ENCODE data around the gene PAK5. TPM values are rescaled to one million over a fixed set of nuclear protein-coding genes. Genes with fewer than 3 reads are reported as not detected.
A peak's percentile ranks its signal among the peaks of the same experiment; 100 is the strongest.

Gene PAK5
- total RNA-seq, 1 experiment from 2014 or later: not detected

DNA sequence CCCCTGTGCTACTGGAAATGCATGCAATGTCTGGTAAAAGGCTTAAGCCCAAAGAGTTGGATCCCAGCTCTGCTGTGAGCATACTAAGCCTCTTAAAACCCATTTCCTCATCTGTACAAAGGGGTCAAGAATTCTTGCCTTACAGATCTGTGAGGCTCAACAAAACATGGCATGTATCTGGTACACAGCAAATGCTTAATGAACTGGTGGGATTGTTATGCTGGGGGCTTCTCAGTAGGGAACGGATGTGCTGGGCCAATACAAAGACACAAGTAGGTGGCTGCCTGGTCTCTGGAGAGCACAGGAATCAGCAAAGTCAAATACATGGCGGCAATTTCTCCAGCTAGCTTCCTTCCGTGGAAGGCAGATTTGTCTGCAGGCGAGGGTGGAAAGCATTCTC is 262.2 kb downstream of the PAK5 start:
- intact Hi-C loops (cut with micrococcal nuclease): no loop called here
- Histone ChIP-seq H3K79me2 (ENCODE audit: low read length) (no peaks in the 10 kb centered on the region), H3K9me2 (replicated peaks; ENCODE audit: low read length) (no peaks in the 10 kb centered on the region), H3K27ac (ENCODE audit: low read length) (no peak overlapping the region), H3F3A (ENCODE audit: low read length, unreplicated experiment) (no peaks in the 10 kb centered on the region), H3K36me3 (ENCODE audit: low read depth, low read length) (no peaks in the 10 kb centered on the region), H3K9ac (ENCODE audit: low read length) (no peak overlapping the region), H3K9me3 (ENCODE audit: low read length) (no peaks in the 10 kb centered on the region), H3K4me2 (ENCODE audit: low read length) (no peak overlapping the region), H3K27me3 (ENCODE audit: low read length) (no peaks in the 10 kb centered on the region), H3K4me1 (ENCODE audit: insufficient read depth, low read length) (no peaks in the 10 kb centered on the region), H2AFZ (ENCODE audit: low read length) (no peak overlapping the region), H4K20me1 (ENCODE audit: low read length) (no peaks in the 10 kb centered on the region), H3K4me3 (ENCODE audit: low read length) (no peak overlapping the region)
- CTCF ChIA-PET: interaction anchor here (0.6 kb wide), 1 partner anchor 401 kb away, joined by 3 read pairs; no protein-coding TSS in a partner anchor
- ATAC-seq (no peak), DNase-seq (no peak)
- TF ChIP-seq, protein P1, sequence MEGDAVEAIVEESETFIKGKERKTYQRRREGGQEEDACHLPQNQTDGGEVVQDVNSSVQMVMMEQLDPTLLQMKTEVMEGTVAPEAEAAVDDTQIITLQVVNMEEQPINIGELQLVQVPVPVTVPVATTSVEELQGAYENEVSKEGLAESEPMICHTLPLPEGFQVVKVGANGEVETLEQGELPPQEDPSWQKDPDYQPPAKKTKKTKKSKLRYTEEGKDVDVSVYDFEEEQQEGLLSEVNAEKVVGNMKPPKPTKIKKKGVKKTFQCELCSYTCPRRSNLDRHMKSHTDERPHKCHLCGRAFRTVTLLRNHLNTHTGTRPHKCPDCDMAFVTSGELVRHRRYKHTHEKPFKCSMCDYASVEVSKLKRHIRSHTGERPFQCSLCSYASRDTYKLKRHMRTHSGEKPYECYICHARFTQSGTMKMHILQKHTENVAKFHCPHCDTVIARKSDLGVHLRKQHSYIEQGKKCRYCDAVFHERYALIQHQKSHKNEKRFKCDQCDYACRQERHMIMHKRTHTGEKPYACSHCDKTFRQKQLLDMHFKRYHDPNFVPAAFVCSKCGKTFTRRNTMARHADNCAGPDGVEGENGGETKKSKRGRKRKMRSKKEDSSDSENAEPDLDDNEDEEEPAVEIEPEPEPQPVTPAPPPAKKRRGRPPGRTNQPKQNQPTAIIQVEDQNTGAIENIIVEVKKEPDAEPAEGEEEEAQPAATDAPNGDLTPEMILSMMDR (conservative IDR thresholded peaks at IDR 0.05; ENCODE audit: low read depth, low read length): no peak
- TF ChIP-seq EZH2 (IDR thresholded peaks at IDR 0.05; ENCODE audit: low read length, unreplicated experiment): no peak
- no peak for TF ChIP-seq EZH2phosphoT487 (IDR thresholded peaks at IDR 0.05; ENCODE audit: borderline replicate concordance, low read length)
- no TSS peak for BruUV-seq (replicated peaks)
- POLR2A ChIA-PET (ENCODE audit: unreplicated experiment): no interaction called here

DNA sequence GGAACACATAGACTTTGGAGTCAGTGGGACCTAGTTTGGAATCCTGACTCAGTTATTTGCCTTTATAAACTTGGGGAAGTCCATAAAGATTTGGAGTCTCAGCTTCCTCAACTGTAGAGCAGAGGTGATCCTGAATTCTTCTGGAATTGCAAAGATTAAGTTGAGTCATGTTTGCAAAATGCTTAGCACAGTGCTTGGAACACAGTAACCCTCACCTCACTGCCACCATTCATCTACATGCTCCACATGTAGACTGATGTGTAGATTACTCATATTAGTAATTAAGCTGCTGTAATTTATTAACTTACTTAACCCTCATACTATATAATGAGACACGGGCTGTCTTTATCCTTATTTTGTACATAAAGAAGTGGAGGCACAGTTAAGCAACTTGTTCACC is 263.0 kb downstream of the PAK5 start:
- peak; percentile 8 for DNase-seq
- CTCF ChIA-PET: no interaction called here
- TF ChIP-seq EZH2 (IDR thresholded peaks at IDR 0.05; ENCODE audit: low read length, unreplicated experiment) (no peak), EZH2phosphoT487 (IDR thresholded peaks at IDR 0.05; ENCODE audit: borderline replicate concordance, low read length) (no peak)
- TF ChIP-seq, protein P1 (conservative IDR thresholded peaks at IDR 0.05; ENCODE audit: low read depth, low read length): no peak

DNA sequence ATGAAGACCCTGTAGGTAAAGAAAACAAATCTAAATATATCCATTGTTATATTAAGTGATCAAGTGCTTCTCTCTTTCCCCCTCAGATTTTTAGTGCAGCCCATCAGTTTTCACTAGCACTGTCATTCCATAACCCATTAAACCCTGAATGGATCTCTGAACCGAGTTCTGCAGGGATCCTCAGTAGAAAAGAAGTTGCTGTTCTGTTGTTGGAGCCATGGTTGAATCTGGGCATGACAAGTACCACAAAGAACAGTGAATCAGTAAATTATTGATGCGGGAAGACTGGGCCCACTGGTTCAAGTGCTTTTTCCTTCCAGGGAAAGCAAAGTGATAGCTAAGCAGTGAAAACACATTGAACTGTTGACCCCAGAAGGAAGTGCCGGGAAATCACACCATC is 264.1 kb downstream of the PAK5 start:
- BruUV-seq (replicated peaks): no TSS peak
- H3K36me3 ChIP-seq (ENCODE audit: low read depth, low read length): no peaks in the 10 kb centered on the region
- H3K79me2 ChIP-seq (ENCODE audit: low read length): no peaks in the 10 kb centered on the region
- no peaks in the 10 kb centered on the region for H4K20me1 ChIP-seq (ENCODE audit: low read length)
- no peak overlapping the region for H2AFZ ChIP-seq (ENCODE audit: low read length)
- H3K4me1 ChIP-seq (ENCODE audit: insufficient read depth, low read length): no peaks in the 10 kb centered on the region
- no peak for ATAC-seq
- CTCF ChIA-PET: no interaction called here
- no peaks in the 10 kb centered on the region for H3K9me2 ChIP-seq (replicated peaks; ENCODE audit: low read length)
- H3K27me3 ChIP-seq (ENCODE audit: low read length): no peaks in the 10 kb centered on the region
- TF ChIP-seq, protein P1 (conservative IDR thresholded peaks at IDR 0.05; ENCODE audit: low read depth, low read length): no peak
- TF ChIP-seq EZH2phosphoT487 (IDR thresholded peaks at IDR 0.05; ENCODE audit: borderline replicate concordance, low read length) (no peak), EZH2 (IDR thresholded peaks at IDR 0.05; ENCODE audit: low read length, unreplicated experiment) (no peak)
- no peaks in the 10 kb centered on the region for H3K9me3 ChIP-seq (ENCODE audit: low read length)
- intact Hi-C loops (cut with micrococcal nuclease): no loop called here
- DNase-seq: no peak
- H3K27ac ChIP-seq (ENCODE audit: low read length): no peak overlapping the region
- H3F3A ChIP-seq (ENCODE audit: low read length, unreplicated experiment): no peaks in the 10 kb centered on the region
- H3K9ac ChIP-seq (ENCODE audit: low read length): no peak overlapping the region
- H3K4me2 ChIP-seq (ENCODE audit: low read length): no peak overlapping the region
- POLR2A ChIA-PET (ENCODE audit: unreplicated experiment): no interaction called here
- no peak overlapping the region for H3K4me3 ChIP-seq (ENCODE audit: low read length)

More for the DNA sequence above, 263.0 kb downstream of the PAK5 start:
- Histone ChIP-seq H3K27ac (ENCODE audit: low read length) (no peak overlapping the region), H4K20me1 (ENCODE audit: low read length) (no peaks in the 10 kb centered on the region), H3K4me1 (ENCODE audit: insufficient read depth, low read length) (no peaks in the 10 kb centered on the region), H3K9ac (ENCODE audit: low read length) (no peak overlapping the region), H3K79me2 (ENCODE audit: low read length) (no peaks in the 10 kb centered on the region), H3K4me3 (ENCODE audit: low read length) (no peak overlapping the region), H3K36me3 (ENCODE audit: low read depth, low read length) (no peaks in the 10 kb centered on the region), H3K9me3 (ENCODE audit: low read length) (no peaks in the 10 kb centered on the region), H3K27me3 (ENCODE audit: low read length) (no peaks in the 10 kb centered on the region), H3K4me2 (ENCODE audit: low read length) (no peak overlapping the region), H3K9me2 (replicated peaks; ENCODE audit: low read length) (no peaks in the 10 kb centered on the region), H3F3A (ENCODE audit: low read length, unreplicated experiment) (no peaks in the 10 kb centered on the region), H2AFZ (ENCODE audit: low read length) (no peak overlapping the region)
- POLR2A ChIA-PET (ENCODE audit: unreplicated experiment): no interaction called here
- intact Hi-C loops (cut with micrococcal nuclease): no loop called here
- no TSS peak for BruUV-seq (replicated peaks)
- no peak for ATAC-seq

Measured in PC-3 (cell line).